HUES6 (cell line): ENCODE results near the gene SKOR2.
"Not testable (repeated sequence)": the region's sequence is repeated elsewhere in the genome, so short reads cannot be mapped to it uniquely, and the experiment has no call there.

Experiments
- H3K27ac ChIP-seq: 2 replicates; pipeline ENCODE4 v1.7.0; 2013; ENCODE audit warnings: low read depth, mild to moderate bottlenecking, low read length, inconsistent platforms
- H3K27me3 ChIP-seq: 2 replicates; pipeline ENCODE4 v1.6.1; 2013; ENCODE audit warnings: low read length; ENCODE audit not compliant: control insufficient read depth, insufficient read depth
- H3K36me3 ChIP-seq: 2 replicates; pipeline ENCODE4 v1.6.1; 2013; ENCODE audit warnings: low read length; ENCODE audit not compliant: control insufficient read depth, insufficient read depth
- H3K4me1 ChIP-seq: 2 replicates; pipeline ENCODE4 v1.6.1; 2013; ENCODE audit warnings: low read length; ENCODE audit not compliant: control insufficient read depth, insufficient read depth
- H3K4me3 ChIP-seq: 2 replicates; pipeline ENCODE4 v1.5.1; 2013; ENCODE audit warnings: low read depth, low read length
- H3K9ac ChIP-seq: one replicate; pipeline ENCODE4 v1.6.1; 2013; ENCODE audit warnings: mild to moderate bottlenecking, low read length
- H3K9me3 ChIP-seq: 2 replicates; pipeline ENCODE4 v1.6.1; 2013; ENCODE audit warnings: low read depth, low read length; ENCODE audit not compliant: control insufficient read depth, insufficient read depth

The SKOR2 gene

DNA sequence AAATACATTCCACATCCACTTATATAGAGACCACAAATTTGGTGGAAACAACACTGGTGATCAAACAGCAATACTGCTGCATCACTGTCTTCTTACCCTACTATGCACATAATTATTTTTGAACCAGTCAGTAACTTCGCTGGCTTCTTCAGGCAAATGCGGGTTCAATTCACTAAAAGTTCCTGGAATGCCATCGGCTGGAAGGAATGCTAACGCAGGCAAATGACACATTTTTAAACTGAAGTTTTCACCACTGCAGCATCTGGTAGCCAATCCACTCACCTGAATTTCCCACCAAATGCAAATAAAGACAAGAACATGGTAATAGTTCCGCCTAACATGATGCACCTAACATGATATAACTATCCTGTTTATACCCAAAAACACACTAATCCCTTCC, 91.2 kb downstream of the SKOR2 start:
- no peaks in the 10 kb centered on the region for H3K27me3 ChIP-seq
- peaks cover 18% of the 10 kb centered on the region for H3K4me1 ChIP-seq
- no peaks in the 10 kb centered on the region for H3K9me3 ChIP-seq
- H3K36me3 ChIP-seq: peaks cover 6% of the 10 kb centered on the region
- no peak overlapping the region for H3K9ac ChIP-seq
- H3K4me3 ChIP-seq: no peak overlapping the region
- H3K27ac ChIP-seq: no peak overlapping the region; the same call in 1 of the 2 replicates

DNA sequence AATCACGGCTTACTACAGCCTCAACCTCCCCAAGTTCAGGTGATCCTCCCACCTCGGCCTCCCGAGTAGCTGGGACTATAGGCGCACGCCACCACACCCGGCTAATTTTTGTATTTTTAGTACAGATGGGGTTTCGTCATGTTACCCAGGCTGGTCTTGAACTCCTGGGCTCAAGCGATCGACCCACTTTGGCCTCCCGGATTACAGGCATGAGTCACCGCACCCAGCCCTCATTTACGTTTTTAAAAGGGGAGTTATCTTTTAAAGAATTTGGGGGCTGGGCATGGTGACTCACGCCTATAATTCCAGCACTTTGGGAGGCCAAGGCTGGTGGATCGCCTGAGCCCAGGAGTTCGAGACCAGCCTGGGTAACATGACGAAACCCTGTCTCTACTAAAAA, 93.1 kb downstream of the SKOR2 start:
- H3K27ac ChIP-seq, H3K9me3 ChIP-seq, H3K4me3 ChIP-seq, H3K9ac ChIP-seq, H3K27me3 ChIP-seq: not testable (repeated sequence)
- peaks cover 18% of the 10 kb centered on the region for H3K4me1 ChIP-seq
- peaks cover 22% of the 10 kb centered on the region for H3K36me3 ChIP-seq
